ENCODE data around the gene UXS1. TPM values are rescaled to one million over a fixed set of nuclear protein-coding genes. Genes with fewer than 3 reads are reported as not detected.

The UXS1 gene
- total and polyA plus RNA-seq, 9 of the 15 experiments (the other 6 are each of a cell fraction or from before 2014, with no cell fraction given) = 5.8 to 25.8 (median 15.0) TPM

DNA sequence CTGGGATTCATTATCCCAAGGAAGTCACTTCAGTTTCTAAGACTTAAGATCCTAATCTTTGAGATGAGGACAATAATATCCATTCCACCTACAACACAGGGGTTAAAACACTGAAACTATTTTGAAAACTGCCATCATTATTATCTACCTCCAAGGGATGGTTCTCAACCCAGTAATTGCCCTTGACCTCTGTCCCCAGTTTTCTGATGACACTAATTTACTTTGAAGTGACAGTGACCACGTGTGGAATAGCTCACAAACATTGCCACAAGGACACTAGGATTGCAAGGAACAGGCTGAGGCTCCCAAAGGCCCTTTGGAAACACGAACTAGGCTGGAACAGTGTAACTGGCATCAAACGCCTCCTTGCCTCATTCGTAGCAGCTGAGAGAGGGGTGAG, 78.4 kb downstream of the UXS1 start (continued):
- TF ChIP-seq, protein P1, sequence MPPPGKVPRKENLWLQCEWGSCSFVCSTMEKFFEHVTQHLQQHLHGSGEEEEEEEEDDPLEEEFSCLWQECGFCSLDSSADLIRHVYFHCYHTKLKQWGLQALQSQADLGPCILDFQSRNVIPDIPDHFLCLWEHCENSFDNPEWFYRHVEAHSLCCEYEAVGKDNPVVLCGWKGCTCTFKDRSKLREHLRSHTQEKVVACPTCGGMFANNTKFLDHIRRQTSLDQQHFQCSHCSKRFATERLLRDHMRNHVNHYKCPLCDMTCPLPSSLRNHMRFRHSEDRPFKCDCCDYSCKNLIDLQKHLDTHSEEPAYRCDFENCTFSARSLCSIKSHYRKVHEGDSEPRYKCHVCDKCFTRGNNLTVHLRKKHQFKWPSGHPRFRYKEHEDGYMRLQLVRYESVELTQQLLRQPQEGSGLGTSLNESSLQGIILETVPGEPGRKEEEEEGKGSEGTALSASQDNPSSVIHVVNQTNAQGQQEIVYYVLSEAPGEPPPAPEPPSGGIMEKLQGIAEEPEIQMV (tag; conservative IDR thresholded peaks at IDR 0.05; ENCODE audit: low read depth) = no peak
- TF ChIP-seq ZFP36 (IDR thresholded peaks at IDR 0.05; ENCODE audit: low read depth, low read length, partially characterized antibody) (no peak), SRSF9 (IDR thresholded peaks at IDR 0.05; ENCODE audit: borderline replicate concordance, low read depth, low read length) (no peak), ATF7 (IDR thresholded peaks at IDR 0.05) (no peak), NEUROD1 (IDR thresholded peaks at IDR 0.05; ENCODE audit: borderline replicate concordance, low read depth, low read length, partially characterized antibody) (peak; percentile 3)
- TF ChIP-seq, protein P2, sequence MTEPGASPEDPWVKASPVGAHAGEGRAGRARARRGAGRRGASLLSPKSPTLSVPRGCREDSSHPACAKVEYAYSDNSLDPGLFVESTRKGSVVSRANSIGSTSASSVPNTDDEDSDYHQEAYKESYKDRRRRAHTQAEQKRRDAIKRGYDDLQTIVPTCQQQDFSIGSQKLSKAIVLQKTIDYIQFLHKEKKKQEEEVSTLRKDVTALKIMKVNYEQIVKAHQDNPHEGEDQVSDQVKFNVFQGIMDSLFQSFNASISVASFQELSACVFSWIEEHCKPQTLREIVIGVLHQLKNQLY (CRISPR knock-in tag; conservative IDR thresholded peaks at IDR 0.05) = no peak
- TF ChIP-seq, protein P3, sequence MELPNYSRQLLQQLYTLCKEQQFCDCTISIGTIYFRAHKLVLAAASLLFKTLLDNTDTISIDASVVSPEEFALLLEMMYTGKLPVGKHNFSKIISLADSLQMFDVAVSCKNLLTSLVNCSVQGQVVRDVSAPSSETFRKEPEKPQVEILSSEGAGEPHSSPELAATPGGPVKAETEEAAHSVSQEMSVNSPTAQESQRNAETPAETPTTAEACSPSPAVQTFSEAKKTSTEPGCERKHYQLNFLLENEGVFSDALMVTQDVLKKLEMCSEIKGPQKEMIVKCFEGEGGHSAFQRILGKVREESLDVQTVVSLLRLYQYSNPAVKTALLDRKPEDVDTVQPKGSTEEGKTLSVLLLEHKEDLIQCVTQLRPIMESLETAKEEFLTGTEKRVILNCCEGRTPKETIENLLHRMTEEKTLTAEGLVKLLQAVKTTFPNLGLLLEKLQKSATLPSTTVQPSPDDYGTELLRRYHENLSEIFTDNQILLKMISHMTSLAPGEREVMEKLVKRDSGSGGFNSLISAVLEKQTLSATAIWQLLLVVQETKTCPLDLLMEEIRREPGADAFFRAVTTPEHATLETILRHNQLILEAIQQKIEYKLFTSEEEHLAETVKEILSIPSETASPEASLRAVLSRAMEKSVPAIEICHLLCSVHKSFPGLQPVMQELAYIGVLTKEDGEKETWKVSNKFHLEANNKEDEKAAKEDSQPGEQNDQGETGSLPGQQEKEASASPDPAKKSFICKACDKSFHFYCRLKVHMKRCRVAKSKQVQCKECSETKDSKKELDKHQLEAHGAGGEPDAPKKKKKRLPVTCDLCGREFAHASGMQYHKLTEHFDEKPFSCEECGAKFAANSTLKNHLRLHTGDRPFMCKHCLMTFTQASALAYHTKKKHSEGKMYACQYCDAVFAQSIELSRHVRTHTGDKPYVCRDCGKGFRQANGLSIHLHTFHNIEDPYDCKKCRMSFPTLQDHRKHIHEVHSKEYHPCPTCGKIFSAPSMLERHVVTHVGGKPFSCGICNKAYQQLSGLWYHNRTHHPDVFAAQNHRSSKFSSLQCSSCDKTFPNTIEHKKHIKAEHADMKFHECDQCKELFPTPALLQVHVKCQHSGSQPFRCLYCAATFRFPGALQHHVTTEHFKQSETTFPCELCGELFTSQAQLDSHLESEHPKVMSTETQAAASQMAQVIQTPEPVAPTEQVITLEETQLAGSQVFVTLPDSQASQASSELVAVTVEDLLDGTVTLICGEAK (IDR thresholded peaks at IDR 0.05) = no peak
- TF ChIP-seq, protein P3 (CRISPR knock-in tag; IDR thresholded peaks at IDR 0.05) = no peak

All from K562 (cell line).